Measurements from ENCODE around the gene MAP2K5.

The MAP2K5 gene

GRCh38 chr15:67760901-67761300, 218.4 kb downstream of the MAP2K5 start:
- DNase-seq (ENCODE audit: low spot score), result no peak

- DNase-seq (ENCODE audit: low spot score), result no peak
Observed at GRCh38 chr15:67761343-67761742, 218.8 kb downstream of the MAP2K5 start.

- DNase-seq (ENCODE audit: low spot score), result peak; percentile 46
Observed at GRCh38 chr15:67762610-67763368, 220.3 kb downstream of the MAP2K5 start.

DNA sequence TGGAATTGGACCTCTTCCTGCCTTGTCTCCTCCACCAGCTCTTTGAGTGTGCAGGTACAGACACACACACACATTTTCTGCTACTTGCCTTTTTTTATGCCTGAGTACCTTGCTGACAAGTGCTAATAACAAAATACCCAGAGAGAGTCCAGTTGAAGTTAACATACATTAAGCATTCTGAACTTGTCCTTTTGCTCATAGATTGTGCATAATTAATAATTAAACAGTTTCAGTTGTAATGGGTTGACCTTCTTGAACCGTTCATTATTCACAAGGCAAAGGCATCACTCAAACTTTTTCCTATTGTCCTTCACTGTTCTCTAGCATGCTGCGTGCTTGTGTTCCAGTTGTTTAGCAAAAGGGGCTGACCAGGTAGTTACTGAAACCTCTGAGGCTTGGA, 223.2 kb downstream of the MAP2K5 start:
- no peak for DNase-seq (ENCODE audit: low spot score)

DNA sequence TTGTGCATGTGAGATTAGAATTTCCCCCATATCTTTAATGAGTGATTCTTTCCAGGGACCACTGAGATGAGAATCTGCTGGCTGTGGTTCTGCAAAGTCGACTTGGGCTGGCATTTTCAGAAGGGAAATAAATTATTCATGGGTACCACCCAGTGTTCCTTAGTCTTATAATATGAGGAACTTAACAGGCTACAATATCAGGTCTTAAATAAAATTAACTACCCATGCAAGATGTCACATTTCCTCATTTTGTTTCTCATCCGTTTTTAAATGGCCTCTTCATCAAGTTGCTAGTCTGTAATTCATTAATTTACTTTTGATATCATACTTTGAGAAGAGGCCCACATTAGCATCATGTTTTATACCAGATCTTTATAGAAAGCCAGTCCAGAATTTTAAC, 224.5 kb downstream of the MAP2K5 start:
- DNase-seq (ENCODE audit: low spot score), result no peak

DNA sequence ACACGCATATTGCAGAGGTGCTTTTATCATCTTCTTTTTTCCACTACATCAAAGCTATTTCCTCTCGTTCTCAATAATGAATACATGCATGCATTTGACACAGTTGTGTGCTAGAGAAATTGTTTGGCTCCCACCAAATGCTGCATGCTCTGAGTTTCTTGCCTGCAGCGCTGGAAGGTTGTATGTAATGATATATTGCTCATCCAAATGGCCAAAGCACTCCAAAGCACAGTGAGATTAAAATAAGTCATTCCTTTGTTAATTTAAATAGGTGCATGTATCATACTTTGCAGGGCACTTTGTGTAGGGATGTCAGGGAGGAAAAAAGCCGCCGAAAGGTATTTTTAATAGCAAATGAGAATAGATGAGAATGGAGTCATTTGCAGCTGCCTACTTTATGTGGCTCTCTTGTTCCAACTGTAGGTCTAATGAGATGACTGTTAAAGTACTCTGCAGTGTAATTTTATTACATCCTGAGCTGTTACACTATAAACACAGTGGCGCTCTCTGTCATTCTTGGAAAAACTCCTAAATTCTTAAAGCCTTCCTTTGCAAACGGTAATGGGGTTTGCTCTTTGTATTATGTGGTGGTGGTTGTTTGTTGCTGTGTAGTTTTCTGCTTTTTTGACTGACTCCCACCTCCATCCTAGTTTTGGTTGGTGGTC, 225.9 kb downstream of the MAP2K5 start:
- no peak for DNase-seq (ENCODE audit: low spot score)

- DNase-seq (ENCODE audit: low spot score), result no peak
Observed at GRCh38 chr15:67769497-67770357, 227.2 kb downstream of the MAP2K5 start.

DNA sequence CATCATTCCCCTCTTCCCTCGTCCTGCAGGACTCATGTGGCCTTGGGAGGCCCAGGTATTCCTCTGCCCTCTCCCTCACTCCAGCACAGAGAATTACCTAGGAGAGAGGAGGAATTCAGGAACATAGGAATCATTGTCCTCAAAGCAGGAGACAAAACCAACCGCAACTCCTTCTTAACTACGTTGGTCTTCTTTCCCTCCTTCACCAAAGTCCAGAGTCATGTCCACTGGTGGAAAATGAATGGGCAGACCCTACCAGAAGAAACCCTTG, 227.8 kb downstream of the MAP2K5 start:
- no peak for DNase-seq (ENCODE audit: low spot score)

DNA sequence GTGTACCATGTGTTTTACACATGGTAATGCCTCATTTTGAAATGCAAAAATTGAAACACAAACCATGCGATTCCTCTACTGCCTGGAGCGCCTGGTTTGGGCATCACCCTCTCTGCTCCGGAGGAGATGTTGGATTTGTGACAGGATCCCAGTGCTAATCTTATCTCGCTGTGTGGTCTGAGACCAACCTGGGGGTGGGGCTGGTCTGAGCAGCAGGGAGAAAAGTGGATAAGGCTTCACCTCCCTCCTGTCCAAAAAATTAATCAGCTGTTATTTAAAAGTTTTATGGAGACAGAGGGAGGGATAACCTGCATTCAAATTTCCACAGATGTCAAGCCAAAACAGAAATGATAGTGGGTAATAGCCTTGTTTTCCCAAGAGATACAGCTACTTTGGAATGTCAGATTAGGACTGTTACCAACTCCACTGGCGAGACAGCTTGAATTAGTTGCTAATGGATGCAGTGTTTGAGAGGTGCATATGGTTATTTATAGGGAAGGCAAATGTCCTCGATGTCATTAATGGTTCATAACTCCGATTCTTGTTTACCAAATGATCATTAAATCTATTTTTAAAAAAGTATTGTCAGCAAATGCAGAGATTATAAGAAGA, 228.8 kb downstream of the MAP2K5 start:
- DNase-seq (ENCODE audit: low spot score), result no peak

GRCh38 chr15:67774626-67775025, 232.1 kb downstream of the MAP2K5 start:
- no peak for DNase-seq (ENCODE audit: low spot score)

DNA sequence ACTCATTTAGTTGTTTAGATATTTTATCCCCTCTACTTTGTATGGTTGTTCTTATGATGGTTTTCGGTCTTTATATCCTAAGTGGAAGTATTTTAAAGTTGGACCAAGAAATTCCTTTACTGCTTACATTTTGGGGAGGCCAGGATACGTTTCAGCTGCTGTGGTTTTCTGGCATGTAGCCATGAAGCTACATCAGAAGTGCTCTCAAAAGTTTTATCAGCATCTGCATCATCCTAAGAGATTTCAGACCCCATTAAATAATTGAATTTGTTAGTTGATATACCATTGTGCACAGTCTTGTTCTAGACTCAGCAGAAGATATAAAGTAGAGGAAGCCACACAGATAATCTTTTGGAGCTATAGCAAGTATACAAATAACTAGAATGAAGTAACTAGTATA, 232.7 kb downstream of the MAP2K5 start:
- no peak for DNase-seq (ENCODE audit: low spot score)

DNA sequence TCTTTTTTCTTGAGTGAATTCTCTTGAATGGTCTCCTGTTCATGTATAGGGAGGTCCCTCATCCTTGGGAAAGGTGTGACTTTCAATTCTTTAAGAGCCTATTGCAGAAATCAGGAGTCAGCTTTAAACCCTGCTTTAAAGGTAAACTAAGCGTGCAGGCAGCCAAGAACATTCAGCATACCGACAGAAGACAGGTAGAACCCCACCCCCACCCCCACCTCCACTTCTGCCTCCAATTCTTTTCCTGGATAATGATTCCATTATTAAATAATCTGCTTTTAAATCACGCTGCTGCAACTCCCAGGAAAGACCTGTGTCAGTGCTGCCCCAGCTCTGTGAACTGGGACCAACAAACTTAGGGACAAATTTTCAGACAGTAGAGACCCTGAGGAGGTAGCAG, 233.5 kb downstream of the MAP2K5 start:
- no peak for DNase-seq (ENCODE audit: low spot score)

- no peak for DNase-seq (ENCODE audit: low spot score)
Observed at GRCh38 chr15:67776600-67776999, 234.1 kb downstream of the MAP2K5 start.

DNA sequence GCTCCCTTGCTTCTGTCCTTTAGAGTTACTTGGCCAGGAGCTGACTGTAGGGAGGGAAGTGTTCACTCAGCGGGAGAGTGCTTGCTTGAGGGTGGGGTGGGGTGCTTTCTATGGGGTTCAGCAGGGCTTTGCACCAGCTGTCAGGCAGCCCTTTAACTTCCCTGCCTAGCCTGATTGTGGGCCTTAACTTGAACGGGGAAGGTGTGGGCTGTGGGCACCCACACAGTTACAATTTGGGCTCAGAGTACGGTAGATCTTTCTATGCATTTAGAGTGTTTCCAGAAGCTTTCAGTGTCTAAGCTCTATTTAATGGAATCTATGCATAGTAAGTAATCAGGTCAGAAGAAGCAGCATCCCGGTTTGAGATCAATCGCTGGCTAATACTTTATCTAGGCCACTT, 234.6 kb downstream of the MAP2K5 start:
- no peak for DNase-seq (ENCODE audit: low spot score)

DNA sequence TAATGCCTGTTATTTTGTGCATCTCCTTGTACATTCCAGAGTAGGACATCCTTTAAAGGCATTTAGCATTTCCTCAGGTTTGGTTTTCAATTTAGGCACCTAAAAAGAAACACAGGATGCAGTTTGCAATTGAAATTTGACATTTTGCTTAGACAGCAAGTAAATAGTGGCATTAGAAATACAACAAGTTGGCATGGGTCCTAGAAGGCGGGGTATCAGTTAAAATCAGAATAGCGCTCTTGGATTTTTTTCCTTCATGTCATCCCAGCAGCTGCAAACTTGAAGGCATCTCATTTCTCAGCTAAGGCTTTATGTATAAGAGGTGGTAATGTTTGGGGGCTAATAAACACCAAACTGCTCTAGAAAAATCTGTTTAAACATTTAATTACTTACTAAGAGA, 235.3 kb downstream of the MAP2K5 start:
- no peak for DNase-seq (ENCODE audit: low spot score)

GRCh38 chr15:67778968-67779548, 236.6 kb downstream of the MAP2K5 start:
- no peak for DNase-seq (ENCODE audit: low spot score)

DNA sequence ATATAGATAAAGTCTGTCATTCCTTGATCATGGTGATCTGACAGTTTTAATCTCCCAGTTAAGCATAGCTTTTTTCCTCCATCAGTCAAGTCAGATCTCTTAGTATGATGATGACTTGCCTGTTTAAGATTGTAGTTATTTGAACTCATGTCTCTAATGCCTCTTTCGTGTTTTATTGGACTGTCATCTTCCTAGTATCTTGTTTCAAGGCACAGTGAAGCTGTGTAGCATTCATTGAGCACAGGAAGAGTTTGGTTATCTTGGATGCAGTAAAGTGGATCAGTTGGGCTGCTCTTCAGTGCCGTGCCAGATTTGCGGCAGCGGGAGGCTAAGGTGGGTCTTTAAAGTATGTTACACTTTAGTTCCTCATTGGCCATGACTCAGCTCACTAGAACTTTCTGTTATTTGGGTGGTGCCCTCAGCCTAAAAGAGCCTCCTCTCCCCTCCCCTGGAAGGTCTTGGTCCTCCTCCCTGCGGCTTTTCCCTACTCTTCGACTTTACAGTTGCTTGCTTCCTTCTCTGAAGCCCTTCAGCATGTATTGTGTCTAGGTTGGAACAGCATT, 237.1 kb downstream of the MAP2K5 start:
- DNase-seq (ENCODE audit: low spot score), result no peak

DNA sequence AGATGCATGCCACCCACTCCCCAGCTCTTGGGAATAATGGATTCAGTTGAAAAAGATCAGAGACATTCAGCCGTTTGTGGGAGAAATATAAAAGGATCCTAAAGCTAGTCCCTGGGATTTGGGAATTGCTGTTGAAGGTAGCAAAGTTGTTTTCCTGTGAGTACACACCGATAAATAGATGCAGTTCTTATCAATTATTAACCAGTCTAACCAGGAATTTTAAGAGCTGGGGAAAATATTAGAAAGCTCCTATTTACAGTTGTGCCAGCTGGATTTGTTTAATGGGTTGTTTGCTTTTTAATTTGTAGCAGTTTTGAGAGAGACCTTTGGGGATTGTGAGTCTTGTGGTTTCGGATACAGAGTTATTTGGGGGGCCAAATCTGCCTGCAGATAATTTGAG, 238.6 kb downstream of the MAP2K5 start:
- DNase-seq (ENCODE audit: low spot score), result no peak

DNA sequence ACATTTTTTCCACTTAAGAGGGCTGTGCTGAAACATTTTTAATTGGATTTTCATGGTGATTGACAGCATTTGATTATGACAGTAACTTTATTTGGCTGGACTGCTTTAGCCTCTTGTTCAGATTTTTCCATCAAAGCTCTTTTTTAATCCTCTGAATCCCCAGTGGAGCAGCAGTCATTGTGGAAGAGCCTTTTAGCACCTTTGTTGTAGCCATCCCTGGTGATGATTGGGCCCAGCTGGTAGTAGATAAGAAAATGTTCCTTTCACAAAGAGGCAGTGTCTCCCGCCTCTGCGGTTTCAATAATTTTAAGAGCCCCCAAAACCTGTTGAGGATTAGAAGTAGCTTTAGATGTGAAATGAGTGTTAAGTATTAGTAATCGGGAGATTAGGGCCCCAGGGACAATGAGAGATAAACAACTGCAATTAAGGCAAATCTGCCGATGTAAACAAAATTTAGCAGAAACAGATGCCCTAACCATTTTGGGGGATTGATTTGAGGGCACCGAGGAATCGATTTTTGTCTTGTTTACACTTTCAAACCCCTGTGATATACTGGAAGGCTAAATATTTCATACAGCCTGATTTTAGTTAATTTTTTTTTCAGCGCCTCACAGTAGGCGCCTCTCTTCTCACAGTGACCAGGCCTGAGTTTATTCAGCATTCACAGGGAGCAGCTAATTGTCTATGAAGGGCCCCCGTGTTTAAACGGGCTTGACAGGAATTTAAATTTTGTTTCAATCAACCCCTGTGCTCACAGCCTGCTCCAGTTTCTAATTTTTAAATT, 239.6 kb downstream of the MAP2K5 start:
- no peak for DNase-seq (ENCODE audit: low spot score)

DNA sequence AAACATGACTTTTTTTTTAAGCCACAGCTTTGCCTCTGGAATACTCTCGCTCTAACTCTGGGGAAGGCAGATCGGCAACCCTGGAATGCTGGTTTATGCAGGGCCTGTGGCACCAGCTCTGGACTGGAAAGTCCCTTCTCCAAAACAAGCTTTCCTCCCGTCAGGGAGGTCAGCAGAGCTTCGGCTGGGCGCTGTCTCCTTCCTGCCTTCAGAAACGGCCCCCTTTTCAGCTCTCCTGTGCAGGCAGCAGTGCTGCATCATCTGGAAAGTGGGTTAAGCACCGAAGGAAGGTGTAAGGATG, 240.1 kb downstream of the MAP2K5 start:
- no peak for DNase-seq (ENCODE audit: low spot score)

GRCh38 chr15:67783303-67783702, 240.8 kb downstream of the MAP2K5 start:
- peak; percentile 67 for DNase-seq (ENCODE audit: low spot score)
